Stomach (tissue), 4 donors: ENCODE measurements around the gene HBG2.

Experiments used
- POLR2A ChIP-seq, 4 donors: fragments of 450-650 bp; IDR thresholded peaks; one replicate each; pipeline ENCODE4 v1.6.1; 2016; ENCODE audit warnings: antibody characterized with exemption in 4 of 4, control low read depth in 2 of 4, mild to moderate bottlenecking in 1 of 4, moderate library complexity in 1 of 4
- TF ChIP-seq, protein P1 (sequence below), 7 experiments: fragments of 450-650 bp in 4 of 7; fragments of 200-600 bp in 3 of 7; sonication (generic) in 3 of 7; IDR thresholded peaks; one replicate each; pipeline ENCODE4 v1.5.1; 2016 to 2019; ENCODE audit warnings: antibody characterized with exemption in 7 of 7, control low read depth in 2 of 7, mild to moderate bottlenecking in 1 of 7

DNA sequence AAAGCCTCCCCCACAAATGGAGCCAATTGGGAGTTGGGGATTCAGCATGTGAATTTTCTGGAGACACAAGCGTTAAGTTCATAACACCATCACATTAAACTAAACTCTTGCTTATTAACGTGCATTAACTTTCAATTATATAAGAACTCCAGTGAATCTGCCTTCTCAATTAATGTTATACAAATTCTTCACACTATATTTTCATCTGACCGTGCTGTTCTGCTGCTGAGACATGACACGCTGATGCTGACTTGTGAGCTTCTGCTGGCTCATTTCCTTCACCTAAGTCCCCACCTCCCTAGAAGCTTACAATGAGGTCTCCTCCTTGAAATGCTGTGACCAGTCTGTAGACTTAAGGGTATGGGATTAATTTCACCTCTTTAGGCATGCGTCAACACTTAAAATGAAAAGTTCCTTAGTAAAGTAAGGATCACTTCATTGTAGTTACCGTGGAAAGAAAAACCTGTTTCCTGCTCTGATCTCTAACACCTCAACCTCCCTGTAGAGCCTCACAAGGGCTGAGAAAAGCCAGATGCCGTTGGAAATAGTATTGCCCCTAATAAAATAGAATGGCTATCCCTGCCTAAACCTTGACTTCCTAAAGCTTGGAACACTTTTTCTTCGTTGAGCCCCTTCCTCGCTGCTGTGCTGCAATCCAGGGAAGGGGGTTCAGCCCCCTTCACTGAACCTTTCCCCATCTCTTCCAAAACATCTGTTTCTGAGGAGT lies 2.2 kb downstream of the HBG2 start:
- no peak for TF ChIP-seq POLR2A (IDR thresholded peaks at IDR 0.05)
- TF ChIP-seq, protein P1, sequence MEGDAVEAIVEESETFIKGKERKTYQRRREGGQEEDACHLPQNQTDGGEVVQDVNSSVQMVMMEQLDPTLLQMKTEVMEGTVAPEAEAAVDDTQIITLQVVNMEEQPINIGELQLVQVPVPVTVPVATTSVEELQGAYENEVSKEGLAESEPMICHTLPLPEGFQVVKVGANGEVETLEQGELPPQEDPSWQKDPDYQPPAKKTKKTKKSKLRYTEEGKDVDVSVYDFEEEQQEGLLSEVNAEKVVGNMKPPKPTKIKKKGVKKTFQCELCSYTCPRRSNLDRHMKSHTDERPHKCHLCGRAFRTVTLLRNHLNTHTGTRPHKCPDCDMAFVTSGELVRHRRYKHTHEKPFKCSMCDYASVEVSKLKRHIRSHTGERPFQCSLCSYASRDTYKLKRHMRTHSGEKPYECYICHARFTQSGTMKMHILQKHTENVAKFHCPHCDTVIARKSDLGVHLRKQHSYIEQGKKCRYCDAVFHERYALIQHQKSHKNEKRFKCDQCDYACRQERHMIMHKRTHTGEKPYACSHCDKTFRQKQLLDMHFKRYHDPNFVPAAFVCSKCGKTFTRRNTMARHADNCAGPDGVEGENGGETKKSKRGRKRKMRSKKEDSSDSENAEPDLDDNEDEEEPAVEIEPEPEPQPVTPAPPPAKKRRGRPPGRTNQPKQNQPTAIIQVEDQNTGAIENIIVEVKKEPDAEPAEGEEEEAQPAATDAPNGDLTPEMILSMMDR (IDR thresholded peaks at IDR 0.05), result no peak
